Adrenal gland (tissue), 12 donors: ENCODE results near the gene IBSP. TPM values are rescaled to one million over a fixed set of nuclear protein-coding genes. Genes with fewer than 3 reads are reported as not detected.

Experiments used
- DNase-seq, 7 donors: peaks; one replicate each; pipeline ENCODE4 v3.0.0-alpha.2; 2019 to 2020
- H3K27ac ChIP-seq, 5 donors: fragments of 200-600 bp; sonication (generic) in 4 of 5; 1 replicate in 3 of 5; 2 replicates in 2 of 5; pipeline versions ENCODE4 v1.5.1 to v1.8.0; 2016 to 2020; ENCODE audit warnings: mild to moderate bottlenecking in 1 of 5
- H3K27me3 ChIP-seq: fragments of 200-600 bp; 2 replicates; pipeline ENCODE4 v1.8.0; 2021
- H3K36me3 ChIP-seq, 2 donors: fragments of 200-600 bp; replicated peaks in 1 of 2; 1 replicate in 1 of 2; 2 replicates in 1 of 2; pipeline versions ENCODE4 v1.5.1 to v1.8.0; 2018 to 2022
- H3K4me1 ChIP-seq, 2 donors: fragments of 200-600 bp; replicated peaks in 1 of 2; 1 replicate in 1 of 2; 2 replicates in 1 of 2; pipeline versions ENCODE4 v1.5.1 to v1.8.0; 2018 to 2021
- H3K4me3 ChIP-seq, 4 donors: fragments of 200-600 bp; sonication (generic) in 3 of 4; one replicate each; pipeline ENCODE4 v1.5.1; 2016 to 2018
- H3K9me3 ChIP-seq, 3 donors: fragments of 200-600 bp; sonication (generic) in 1 of 3; replicated peaks in 1 of 3; 1 replicate in 2 of 3; 2 replicates in 1 of 3; pipeline versions ENCODE4 v1.5.1 to v1.8.0; 2016 to 2021
- CTCF ChIP-seq, 6 experiments: fragments of 450-650 bp in 4 of 6; fragments of 200-600 bp in 2 of 6; sonication (generic) in 1 of 6; IDR thresholded peaks; 1 replicate in 5 of 6; 2 replicates in 1 of 6; pipeline versions ENCODE4 v1.5.1 to v1.8.0; 2016 to 2021; ENCODE audit warnings: antibody characterized with exemption in 6 of 6, mild to moderate bottlenecking in 2 of 6, moderate library complexity in 1 of 6
- POLR2A ChIP-seq, 2 donors: fragments of 450-650 bp; IDR thresholded peaks; one replicate each; pipeline ENCODE4 v1.6.1; 2017; ENCODE audit warnings: antibody characterized with exemption in 2 of 2, mild to moderate bottlenecking in 2 of 2, moderate library complexity in 1 of 2
- WGBS, 4 donors: extraction: QIAGEN DNeasy Blood & Tissue Kit in 2 of 4; methylation state at CpG; one replicate each; pipeline versions ENCODE4 v1.1.5 to v1.1.7; 2013 to 2017; 5-methylcytosine and 5-hydroxymethylcytosine counted together
- intact Hi-C, 2 donors: fragments of 100-400 bp; cut with DNase I; formaldehyde crosslinking; loops; one replicate each; pipeline versions ENCODE4 v1.14.1 to v1.15.0; 2022 to 2023
- polyA plus RNA-seq, 3 donors: library from polyadenylated mRNA; stranded (reverse); fragments of 200-250 nt in 2 of 3; fragments of 350-450 nt in 1 of 3; fragmentation: Illumina TruSeq in 1 of 3; extraction: RNeasy Lipid Tissue Mini Kit (QIAGEN cat#74804) in 1 of 3; gene quantifications; one replicate each; pipeline ENCODE4 v1.2.3, GENCODE V29; 2013 to 2014
- total RNA-seq, 9 donors: library from RNA; depleted of rRNA in 4 of 9; stranded (reverse); fragments of >200 nt in 4 of 9; fragments of 120-200 nt in 1 of 9; fragmentation: NEBNext Ultra II Directional in 1 of 9; extraction: Animal tissue kit (Norgen Biotek cat#: 25700) in 1 of 9; gene quantifications; one replicate each; pipeline versions ENCODE4 v1.1.0 to v1.2.4, GENCODE V29; 2013 to 2023
- donor health status: healthy with polysubstance abuse.
- donor health status: Bipolar disorder and iron deficiency.
- donor health status: DM: yes; HTN: yes; CAD: no.
- donor health status: DM: no; HTN: no; CAD: no.
- donor health status: DM: no; HTN: no; CAD: no.
- donor health status: DM: yes; HTN: yes; CAD: no.

Gene IBSP
- total and polyA plus RNA-seq, 12 donors: not detected

GRCh38 chr4:87807402-87807801 is 8.0 kb downstream of the IBSP start:
- no peak for DNase-seq
- no peaks in the 10 kb centered on the region for H3K9me3 ChIP-seq
- no peak overlapping the region for H3K4me3 ChIP-seq
- 68 to 74% (median 70%) methylated on average over 3 of the region's 3 CpGs for WGBS, 4 donors
- no peak overlapping the region for H3K27ac ChIP-seq
- H3K36me3 ChIP-seq: no peaks in the 10 kb centered on the region
- H3K4me1 ChIP-seq: no peaks in the 10 kb centered on the region
- no peak for TF ChIP-seq CTCF (IDR thresholded peaks at IDR 0.05)
- no peak for TF ChIP-seq POLR2A (IDR thresholded peaks at IDR 0.05)
- intact Hi-C loops: no loop called here
- H3K27me3 ChIP-seq: no peaks in the 10 kb centered on the region

GRCh38 chr4:87811977-87812376 is 12.6 kb downstream of the IBSP start:
- no peak for DNase-seq
- no peak overlapping the region for H3K4me3 ChIP-seq
- intact Hi-C loops: no loop called here
- H3K27me3 ChIP-seq: no peaks in the 10 kb centered on the region
- TF ChIP-seq CTCF (IDR thresholded peaks at IDR 0.05): no peak
- no peak for TF ChIP-seq POLR2A (IDR thresholded peaks at IDR 0.05)
- 63 to 97% (median 88%) methylated on average over 2 of the region's 2 CpGs for WGBS, 4 donors
- H3K36me3 ChIP-seq: no peaks in the 10 kb centered on the region
- no peaks in the 10 kb centered on the region for H3K4me1 ChIP-seq
- no peaks in the 10 kb centered on the region for H3K9me3 ChIP-seq
- H3K27ac ChIP-seq: no peak overlapping the region

GRCh38 chr4:87819281-87819919 is 20.0 kb downstream of the IBSP start:
- DNase-seq: no peak
- H3K4me3 ChIP-seq: no peak overlapping the region
- no peak overlapping the region for H3K27ac ChIP-seq
- H3K9me3 ChIP-seq: no peaks in the 10 kb centered on the region
- WGBS, 4 donors: 68 to 85% (median 82%) methylated on average over 6 to 8 of the region's 8 CpGs
- H3K4me1 ChIP-seq: no peaks in the 10 kb centered on the region
- H3K36me3 ChIP-seq: no peaks in the 10 kb centered on the region
- intact Hi-C loops: no loop called here
- H3K27me3 ChIP-seq: no peaks in the 10 kb centered on the region
- TF ChIP-seq POLR2A (IDR thresholded peaks at IDR 0.05): no peak

DNA sequence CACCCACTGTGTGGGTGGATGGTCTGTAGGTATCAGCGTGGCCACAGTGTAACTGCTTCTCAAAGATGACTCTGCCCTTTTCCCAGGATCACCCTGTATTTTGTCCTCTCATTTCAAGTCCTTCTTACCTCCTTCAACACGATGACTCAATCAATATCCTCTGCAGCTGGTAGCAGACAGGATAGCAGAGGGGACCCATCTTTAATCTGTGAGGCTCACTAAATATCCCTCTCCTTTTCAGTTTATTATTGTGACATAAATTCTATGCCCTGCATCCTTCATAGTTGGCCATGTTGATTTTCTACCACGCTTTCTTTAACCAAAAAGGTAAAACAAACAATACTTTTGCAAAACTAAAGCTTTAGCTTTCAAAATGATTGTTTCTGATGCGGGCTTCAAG is 23.8 kb downstream of the IBSP start:
- Histone ChIP-seq H3K27me3 (no peaks in the 10 kb centered on the region), H3K9me3 (no peaks in the 10 kb centered on the region), H3K36me3 (no peaks in the 10 kb centered on the region), H3K4me3 (no peak overlapping the region), H3K4me1 (no peaks in the 10 kb centered on the region), H3K27ac (no peak overlapping the region)
- DNase-seq: no peak
- 75 to 87% (median 82%) methylated on average over 4 of the region's 4 CpGs for WGBS, 4 donors
- intact Hi-C loops: no loop called here
- TF ChIP-seq POLR2A (IDR thresholded peaks at IDR 0.05) (no peak), CTCF (IDR thresholded peaks at IDR 0.05) (no peak)

GRCh38 chr4:87823724-87824123 is 24.4 kb downstream of the IBSP start:
- TF ChIP-seq POLR2A (IDR thresholded peaks at IDR 0.05): no peak
- TF ChIP-seq CTCF (IDR thresholded peaks at IDR 0.05): no peak
- H3K36me3 ChIP-seq: no peaks in the 10 kb centered on the region
- H3K27me3 ChIP-seq: no peaks in the 10 kb centered on the region
- intact Hi-C loops: no loop called here
- H3K9me3 ChIP-seq: no peaks in the 10 kb centered on the region
- WGBS, 4 donors: 41 to 65% (median 61%) methylated on average over 1 of the region's 1 CpG
- DNase-seq: no peak
- no peak overlapping the region for H3K27ac ChIP-seq
- H3K4me1 ChIP-seq: no peaks in the 10 kb centered on the region
- no peak overlapping the region for H3K4me3 ChIP-seq
